Breast epithelium (tissue), 3 donors: ENCODE results near the gene PTH1R.

Experiments
- POLR2A ChIP-seq: fragments of 450-650 bp; IDR thresholded peaks from one replicate; pipeline ENCODE4 v1.6.1; 2016; ENCODE audit warnings: antibody characterized with exemption, mild to moderate bottlenecking, moderate library complexity
- TF ChIP-seq, protein P1 (sequence below), 3 donors: fragments of 450-650 bp; IDR thresholded peaks; one replicate each; pipeline ENCODE4 v1.5.1; 2016 to 2017; ENCODE audit warnings: antibody characterized with exemption in 3 of 3, mild to moderate bottlenecking in 3 of 3, moderate library complexity in 3 of 3

DNA sequence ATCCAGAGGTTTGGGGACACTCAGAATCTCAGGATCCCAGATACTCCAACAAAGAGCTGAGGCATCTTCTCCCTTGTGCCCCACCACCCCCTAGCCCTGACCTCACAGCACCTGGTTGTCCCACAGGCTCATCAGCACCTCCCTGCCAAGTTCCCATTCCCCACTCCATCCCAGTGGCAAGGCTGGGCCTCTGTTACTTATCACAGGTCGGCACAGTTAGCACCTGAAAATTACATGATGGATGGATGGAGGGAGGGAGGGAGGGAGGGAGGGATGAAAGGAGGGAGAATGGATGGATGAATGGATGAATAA, 27.1 kb upstream of the PTH1R start:
- TF ChIP-seq POLR2A, result no peak
- TF ChIP-seq, protein P1, sequence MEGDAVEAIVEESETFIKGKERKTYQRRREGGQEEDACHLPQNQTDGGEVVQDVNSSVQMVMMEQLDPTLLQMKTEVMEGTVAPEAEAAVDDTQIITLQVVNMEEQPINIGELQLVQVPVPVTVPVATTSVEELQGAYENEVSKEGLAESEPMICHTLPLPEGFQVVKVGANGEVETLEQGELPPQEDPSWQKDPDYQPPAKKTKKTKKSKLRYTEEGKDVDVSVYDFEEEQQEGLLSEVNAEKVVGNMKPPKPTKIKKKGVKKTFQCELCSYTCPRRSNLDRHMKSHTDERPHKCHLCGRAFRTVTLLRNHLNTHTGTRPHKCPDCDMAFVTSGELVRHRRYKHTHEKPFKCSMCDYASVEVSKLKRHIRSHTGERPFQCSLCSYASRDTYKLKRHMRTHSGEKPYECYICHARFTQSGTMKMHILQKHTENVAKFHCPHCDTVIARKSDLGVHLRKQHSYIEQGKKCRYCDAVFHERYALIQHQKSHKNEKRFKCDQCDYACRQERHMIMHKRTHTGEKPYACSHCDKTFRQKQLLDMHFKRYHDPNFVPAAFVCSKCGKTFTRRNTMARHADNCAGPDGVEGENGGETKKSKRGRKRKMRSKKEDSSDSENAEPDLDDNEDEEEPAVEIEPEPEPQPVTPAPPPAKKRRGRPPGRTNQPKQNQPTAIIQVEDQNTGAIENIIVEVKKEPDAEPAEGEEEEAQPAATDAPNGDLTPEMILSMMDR (IDR thresholded peaks at IDR 0.05), result no peak
